ENCODE results near the gene FCN2. TPM values are rescaled to one million over a fixed set of nuclear protein-coding genes. Genes with fewer than 3 reads are reported as not detected.

The FCN2 gene
- total RNA-seq, 1 donor from 2014 or later: not detected

GRCh38 chr9:134881313-134881670, 682 bp downstream of the FCN2 start:
- Histone ChIP-seq H3K9ac (no peak overlapping the region), H2AFZ (replicated peaks) (no peak overlapping the region), H3K27me3 (no peaks in the 10 kb centered on the region), H3K4me2 (no peak overlapping the region), H4K20me1 (ENCODE audit: low read depth) (no peaks in the 10 kb centered on the region), H3K79me2 (ENCODE audit: low read depth) (no peaks in the 10 kb centered on the region), H3K9me3 (ENCODE audit: low read depth) (no peaks in the 10 kb centered on the region), H3K27ac (no peak overlapping the region), H3F3A (ENCODE audit: low read depth) (no peaks in the 10 kb centered on the region), H3K4me1 (no peaks in the 10 kb centered on the region), H3K36me3 (no peaks in the 10 kb centered on the region), H3K4me3 (no peak overlapping the region)
- H3K36me3 Mint-ChIP-seq: no peaks in the 10 kb centered on the region
- H3K9me3 Mint-ChIP-seq: no peaks in the 10 kb centered on the region
- DNase-seq (ENCODE audit: low spot score): no peak
- peaks cover 6% of the 10 kb centered on the region for H3K27me3 Mint-ChIP-seq (ENCODE audit: insufficient read depth, low read depth)
- TF ChIP-seq, protein P1, sequence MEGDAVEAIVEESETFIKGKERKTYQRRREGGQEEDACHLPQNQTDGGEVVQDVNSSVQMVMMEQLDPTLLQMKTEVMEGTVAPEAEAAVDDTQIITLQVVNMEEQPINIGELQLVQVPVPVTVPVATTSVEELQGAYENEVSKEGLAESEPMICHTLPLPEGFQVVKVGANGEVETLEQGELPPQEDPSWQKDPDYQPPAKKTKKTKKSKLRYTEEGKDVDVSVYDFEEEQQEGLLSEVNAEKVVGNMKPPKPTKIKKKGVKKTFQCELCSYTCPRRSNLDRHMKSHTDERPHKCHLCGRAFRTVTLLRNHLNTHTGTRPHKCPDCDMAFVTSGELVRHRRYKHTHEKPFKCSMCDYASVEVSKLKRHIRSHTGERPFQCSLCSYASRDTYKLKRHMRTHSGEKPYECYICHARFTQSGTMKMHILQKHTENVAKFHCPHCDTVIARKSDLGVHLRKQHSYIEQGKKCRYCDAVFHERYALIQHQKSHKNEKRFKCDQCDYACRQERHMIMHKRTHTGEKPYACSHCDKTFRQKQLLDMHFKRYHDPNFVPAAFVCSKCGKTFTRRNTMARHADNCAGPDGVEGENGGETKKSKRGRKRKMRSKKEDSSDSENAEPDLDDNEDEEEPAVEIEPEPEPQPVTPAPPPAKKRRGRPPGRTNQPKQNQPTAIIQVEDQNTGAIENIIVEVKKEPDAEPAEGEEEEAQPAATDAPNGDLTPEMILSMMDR (IDR thresholded peaks at IDR 0.05): no peak
- no peak for TF ChIP-seq EZH2 (IDR thresholded peaks at IDR 0.05)
- no peak for TF ChIP-seq EZH2phosphoT487 (IDR thresholded peaks at IDR 0.05)
- H3K27ac Mint-ChIP-seq: no peak overlapping the region
- H3K4me1 Mint-ChIP-seq: peaks cover 1% of the 10 kb centered on the region
- H3K4me3 Mint-ChIP-seq: no peak overlapping the region

GRCh38 chr9:134882204-134882785, 1.7 kb downstream of the FCN2 start:
- Histone ChIP-seq H3K9ac (no peak overlapping the region), H3K4me1 (no peaks in the 10 kb centered on the region)
- TF ChIP-seq, protein P1 (IDR thresholded peaks at IDR 0.05): no peak
- TF ChIP-seq EZH2phosphoT487 (IDR thresholded peaks at IDR 0.05) (no peak), EZH2 (IDR thresholded peaks at IDR 0.05) (no peak)

DNA sequence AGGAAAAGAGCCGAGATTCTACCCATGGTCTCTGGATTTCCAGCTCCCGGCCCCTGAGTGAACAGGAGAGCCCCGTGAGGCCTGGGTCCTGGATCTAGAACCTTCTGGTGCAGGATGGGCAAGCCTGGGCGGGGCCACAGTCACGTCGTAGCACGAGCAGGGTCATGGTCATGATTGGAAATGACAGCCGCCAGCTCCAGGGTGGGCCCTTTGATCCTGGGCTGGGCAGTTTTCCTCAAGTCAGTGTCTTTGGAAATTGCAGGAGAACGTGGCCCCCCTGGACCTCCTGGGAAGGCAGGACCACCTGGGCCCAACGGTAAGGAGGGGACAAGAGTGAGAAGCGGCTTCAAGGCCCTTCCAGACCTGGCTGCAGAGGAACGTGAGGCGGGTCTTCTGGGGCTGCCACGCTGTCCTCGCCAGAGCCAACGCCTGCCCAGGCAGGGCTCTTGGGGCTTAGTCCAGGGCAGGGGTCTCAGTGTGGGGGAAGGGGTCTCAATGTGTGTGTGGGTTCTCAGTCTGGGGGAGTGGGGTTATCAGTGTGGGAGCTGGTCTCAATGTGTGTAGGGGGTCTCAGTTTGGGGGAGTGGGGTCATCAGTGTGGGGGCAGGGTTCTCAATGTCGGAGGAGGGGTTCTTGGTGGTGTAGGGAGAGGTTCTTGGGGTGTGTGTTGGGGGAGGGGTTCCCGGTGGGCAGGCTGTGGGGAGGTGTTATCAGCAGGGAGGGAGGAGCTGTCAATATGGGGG, 2.6 kb downstream of the FCN2 start:
- TF ChIP-seq, protein P1 (IDR thresholded peaks at IDR 0.05): no peak
- TF ChIP-seq EZH2phosphoT487 (IDR thresholded peaks at IDR 0.05) (no peak), EZH2 (IDR thresholded peaks at IDR 0.05) (no peak)
- H3K4me3 ChIP-seq: no peak overlapping the region
- H4K20me1 ChIP-seq (ENCODE audit: low read depth): no peaks in the 10 kb centered on the region
- H3K36me3 ChIP-seq: no peaks in the 10 kb centered on the region
- H3K79me2 ChIP-seq (ENCODE audit: low read depth): no peaks in the 10 kb centered on the region
- no peaks in the 10 kb centered on the region for H3K36me3 Mint-ChIP-seq
- no peak overlapping the region for H2AFZ ChIP-seq (replicated peaks)
- H3K27me3 Mint-ChIP-seq (ENCODE audit: insufficient read depth, low read depth): peaks cover 10% of the 10 kb centered on the region
- no peak overlapping the region for H3K4me3 Mint-ChIP-seq
- DNase-seq (ENCODE audit: low spot score): no peak
- no peak overlapping the region for H3K4me2 ChIP-seq
- H3K27ac Mint-ChIP-seq: no peak overlapping the region
- no peaks in the 10 kb centered on the region for H3K9me3 ChIP-seq (ENCODE audit: low read depth)
- no peak overlapping the region for H3K9ac ChIP-seq
- no peaks in the 10 kb centered on the region for H3K9me3 Mint-ChIP-seq
- H3K27ac ChIP-seq: no peak overlapping the region
- no peaks in the 10 kb centered on the region for H3F3A ChIP-seq (ENCODE audit: low read depth)
- H3K27me3 ChIP-seq: no peaks in the 10 kb centered on the region
- H3K4me1 Mint-ChIP-seq: peaks cover 4% of the 10 kb centered on the region
- H3K4me1 ChIP-seq: no peaks in the 10 kb centered on the region

More at GRCh38 chr9:134882204-134882785, 1.7 kb downstream of the FCN2 start:
- no peaks in the 10 kb centered on the region for H3K9me3 Mint-ChIP-seq
- no peak overlapping the region for H3K4me3 Mint-ChIP-seq
- H3K36me3 Mint-ChIP-seq: no peaks in the 10 kb centered on the region
- Histone ChIP-seq H3K79me2 (ENCODE audit: low read depth) (no peaks in the 10 kb centered on the region), H3K36me3 (no peaks in the 10 kb centered on the region), H2AFZ (replicated peaks) (no peak overlapping the region), H3K4me2 (no peak overlapping the region), H4K20me1 (ENCODE audit: low read depth) (no peaks in the 10 kb centered on the region), H3F3A (ENCODE audit: low read depth) (no peaks in the 10 kb centered on the region), H3K27ac (no peak overlapping the region), H3K27me3 (no peaks in the 10 kb centered on the region), H3K4me3 (no peak overlapping the region), H3K9me3 (ENCODE audit: low read depth) (no peaks in the 10 kb centered on the region)
- no peak overlapping the region for H3K27ac Mint-ChIP-seq
- peaks cover 4% of the 10 kb centered on the region for H3K4me1 Mint-ChIP-seq
- H3K27me3 Mint-ChIP-seq (ENCODE audit: insufficient read depth, low read depth): peaks cover 12% of the 10 kb centered on the region
- DNase-seq (ENCODE audit: low spot score): no peak

All from neural progenitor cell (in vitro differentiated cells).